22Rv1 (cell line): ENCODE data around the gene MAP4K4.

Source experiments
- H3K27ac ChIP-seq: fragments of 450-650 bp; 2 replicates; pipeline ENCODE4 v1.5.1; 2017
- CTCF ChIP-seq: fragments of 450-650 bp; IDR thresholded peaks from 2 replicates; pipeline ENCODE4 v1.5.1; 2017; ENCODE audit warnings: mild to moderate bottlenecking
- ZFX ChIP-seq: fragments of 450-650 bp; IDR thresholded peaks from 2 replicates; pipeline ENCODE4 v1.6.1; 2017; ENCODE audit warnings: antibody characterized with exemption, borderline replicate concordance

MAP4K4 gene

GRCh38 chr2:101788995-101789970, 91.8 kb downstream of the MAP4K4 start:
- no peak overlapping the region for H3K27ac ChIP-seq
- no peak for TF ChIP-seq ZFX
- TF ChIP-seq CTCF: no peak

- TF ChIP-seq CTCF: no peak
- TF ChIP-seq ZFX: no peak
- H3K27ac ChIP-seq: no peak overlapping the region
These were observed 92.9 kb downstream of the MAP4K4 start for GRCh38 chr2:101790416-101790815.

- TF ChIP-seq CTCF (no peak), ZFX (no peak)
- H3K27ac ChIP-seq: no peak overlapping the region
These were observed 93.3 kb downstream of the MAP4K4 start for GRCh38 chr2:101790857-101791256.

GRCh38 chr2:101792208-101792607, 94.7 kb downstream of the MAP4K4 start:
- no peak overlapping the region for H3K27ac ChIP-seq
- TF ChIP-seq ZFX (no peak), CTCF (no peak)

GRCh38 chr2:101793277-101793969, 95.9 kb downstream of the MAP4K4 start:
- H3K27ac ChIP-seq: no peak overlapping the region

GRCh38 chr2:101794141-101794540, 96.6 kb downstream of the MAP4K4 start:
- H3K27ac ChIP-seq: no peak overlapping the region
- TF ChIP-seq ZFX: no peak
- TF ChIP-seq CTCF: no peak

More at GRCh38 chr2:101793277-101793969, 95.9 kb downstream of the MAP4K4 start:
- TF ChIP-seq CTCF (no peak), ZFX (no peak)

- no peak for TF ChIP-seq ZFX
- no peak for TF ChIP-seq CTCF
- no peak overlapping the region for H3K27ac ChIP-seq
These were observed 97.5 kb downstream of the MAP4K4 start for GRCh38 chr2:101795033-101795432.
